Nephron progenitor cell (in vitro differentiated cells): ENCODE measurements around the gene PSMD13.
A peak's percentile ranks its signal among the peaks of the same experiment; 100 is the strongest.
"Not testable (repeated sequence)": the region's sequence is repeated elsewhere in the genome, so short reads cannot be mapped to it uniquely, and the experiment has no call there.

ENCODE experiments used
- DNase-seq: peaks from one replicate; pipeline ENCODE4 v3.0.0; 2021
- H3K27ac Mint-ChIP-seq: 2 replicates; pipeline ENCODE4 v1.8.0; 2021; ENCODE audit warnings: mild to moderate bottlenecking, moderate library complexity, mixed read lengths
- H3K27me3 Mint-ChIP-seq: 2 replicates; pipeline ENCODE4 v1.8.0; 2021; ENCODE audit warnings: mild to moderate bottlenecking, low read depth, mixed read lengths; ENCODE audit not compliant: poor library complexity
- H3K36me3 Mint-ChIP-seq: 2 replicates; pipeline ENCODE4 v1.8.0; 2021; ENCODE audit warnings: low read depth, mixed read lengths
- H3K4me1 Mint-ChIP-seq: 2 replicates; pipeline ENCODE4 v1.8.0; 2021; ENCODE audit warnings: mixed read lengths
- H3K4me3 Mint-ChIP-seq: 2 replicates; pipeline ENCODE4 v1.8.0; 2021; ENCODE audit warnings: mild to moderate bottlenecking, moderate library complexity, mixed read lengths
- H3K9me3 Mint-ChIP-seq: 2 replicates; pipeline ENCODE4 v1.8.0; 2021; ENCODE audit warnings: mild to moderate bottlenecking, moderate library complexity, mixed read lengths
- TF ChIP-seq, protein P1 (sequence below): fragments of 200-600 bp; sonication (generic); IDR thresholded peaks from 2 replicates; pipeline ENCODE4 v1.5.0; 2021; ENCODE audit warnings: antibody characterized with exemption

Gene PSMD13

GRCh38 chr11:215581-216037 lies 21.2 kb upstream of the PSMD13 start:
- Mint-ChIP-seq H3K4me3 (no peak overlapping the region), H3K27ac (peak overlapping the region; percentile 96), H3K9me3 (no peaks in the 10 kb centered on the region), H3K4me1 (peaks cover under 1% of the 10 kb centered on the region), H3K36me3 (peaks cover 29% of the 10 kb centered on the region), H3K27me3 (no peaks in the 10 kb centered on the region)
- DNase-seq = no peak
- TF ChIP-seq, protein P1, sequence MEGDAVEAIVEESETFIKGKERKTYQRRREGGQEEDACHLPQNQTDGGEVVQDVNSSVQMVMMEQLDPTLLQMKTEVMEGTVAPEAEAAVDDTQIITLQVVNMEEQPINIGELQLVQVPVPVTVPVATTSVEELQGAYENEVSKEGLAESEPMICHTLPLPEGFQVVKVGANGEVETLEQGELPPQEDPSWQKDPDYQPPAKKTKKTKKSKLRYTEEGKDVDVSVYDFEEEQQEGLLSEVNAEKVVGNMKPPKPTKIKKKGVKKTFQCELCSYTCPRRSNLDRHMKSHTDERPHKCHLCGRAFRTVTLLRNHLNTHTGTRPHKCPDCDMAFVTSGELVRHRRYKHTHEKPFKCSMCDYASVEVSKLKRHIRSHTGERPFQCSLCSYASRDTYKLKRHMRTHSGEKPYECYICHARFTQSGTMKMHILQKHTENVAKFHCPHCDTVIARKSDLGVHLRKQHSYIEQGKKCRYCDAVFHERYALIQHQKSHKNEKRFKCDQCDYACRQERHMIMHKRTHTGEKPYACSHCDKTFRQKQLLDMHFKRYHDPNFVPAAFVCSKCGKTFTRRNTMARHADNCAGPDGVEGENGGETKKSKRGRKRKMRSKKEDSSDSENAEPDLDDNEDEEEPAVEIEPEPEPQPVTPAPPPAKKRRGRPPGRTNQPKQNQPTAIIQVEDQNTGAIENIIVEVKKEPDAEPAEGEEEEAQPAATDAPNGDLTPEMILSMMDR = no peak

GRCh38 chr11:216081-216974 lies 20.4 kb upstream of the PSMD13 start:
- H3K36me3 Mint-ChIP-seq = peaks cover 26% of the 10 kb centered on the region
- H3K27ac Mint-ChIP-seq = peak overlapping the region; percentile 96
- no peak for DNase-seq

DNA sequence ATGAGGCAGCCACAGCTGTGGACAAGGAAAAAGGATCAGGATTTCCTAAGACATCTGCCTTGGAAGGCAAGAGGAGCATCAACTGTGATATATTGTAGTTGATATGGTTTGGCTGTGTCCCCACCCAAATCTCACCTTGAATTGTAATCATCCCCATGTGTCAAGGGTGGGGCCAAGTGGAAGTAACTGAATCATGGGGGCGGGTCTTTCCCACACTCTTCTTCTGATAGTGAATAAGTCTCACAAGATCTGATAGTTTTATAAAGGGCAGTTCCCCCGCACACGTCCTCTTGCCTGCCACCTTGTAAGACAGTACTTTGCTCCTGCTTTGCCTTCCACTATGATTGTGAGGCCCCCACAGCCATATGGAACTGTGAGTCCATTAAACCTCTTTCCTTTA lies 19.1 kb upstream of the PSMD13 start:
- Mint-ChIP-seq H3K4me3 (no peak overlapping the region), H3K9me3 (no peaks in the 10 kb centered on the region), H3K27me3 (no peaks in the 10 kb centered on the region), H3K27ac (peak overlapping the region; percentile 82), H3K4me1 (no peaks in the 10 kb centered on the region), H3K36me3 (peaks cover 20% of the 10 kb centered on the region)
- DNase-seq = no peak
- TF ChIP-seq, protein P1 = no peak

More at GRCh38 chr11:216081-216974, 20.4 kb upstream of the PSMD13 start:
- TF ChIP-seq, protein P1 = no peak
- H3K4me1 Mint-ChIP-seq = no peaks in the 10 kb centered on the region
- no peaks in the 10 kb centered on the region for H3K27me3 Mint-ChIP-seq
- no peaks in the 10 kb centered on the region for H3K9me3 Mint-ChIP-seq
- no peak overlapping the region for H3K4me3 Mint-ChIP-seq

DNA sequence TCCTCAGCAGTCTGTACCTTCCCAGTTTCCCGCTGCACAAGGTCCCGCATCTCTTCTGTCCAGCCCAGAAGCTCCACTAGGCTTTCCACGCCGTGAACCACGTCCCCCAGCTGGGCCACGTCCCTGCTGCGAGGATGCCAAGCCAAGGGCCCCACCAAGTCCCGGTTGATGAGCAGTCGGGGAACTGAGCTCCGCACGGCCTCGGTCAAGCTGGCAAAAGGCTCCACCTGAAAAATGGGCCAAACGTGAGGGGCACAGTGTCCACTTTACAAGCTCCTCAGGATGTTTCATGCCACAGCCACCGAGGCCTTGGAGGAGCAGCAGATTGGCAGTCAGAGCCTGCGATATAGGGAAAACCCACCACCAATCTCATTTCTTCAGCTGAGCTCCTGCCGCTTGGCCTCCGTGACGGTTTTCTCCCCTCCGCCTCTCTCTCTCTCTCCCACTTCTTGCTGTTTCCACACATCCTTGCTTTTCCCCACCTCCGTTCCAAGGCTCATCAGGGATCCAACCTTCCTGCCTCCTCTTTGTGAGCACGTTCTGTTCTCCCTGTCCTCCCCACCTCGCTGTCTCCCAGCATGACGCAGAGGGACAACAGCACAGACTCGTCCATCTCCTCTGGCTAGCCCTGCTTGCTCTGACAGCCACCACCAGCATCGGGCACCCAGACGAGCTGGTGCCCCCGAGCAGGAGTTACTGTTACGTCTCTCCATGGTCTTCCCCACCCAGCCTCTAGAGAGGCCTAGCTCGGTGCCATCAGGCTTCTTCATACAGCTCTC lies 17.8 kb upstream of the PSMD13 start:
- no peaks in the 10 kb centered on the region for H3K9me3 Mint-ChIP-seq
- no peak for DNase-seq
- H3K36me3 Mint-ChIP-seq = peaks cover 21% of the 10 kb centered on the region
- TF ChIP-seq, protein P1 = no peak
- peak overlapping the region; percentile 86 for H3K27ac Mint-ChIP-seq
- no peaks in the 10 kb centered on the region for H3K27me3 Mint-ChIP-seq
- no peaks in the 10 kb centered on the region for H3K4me1 Mint-ChIP-seq
- no peak overlapping the region for H3K4me3 Mint-ChIP-seq

- H3K27me3 Mint-ChIP-seq, H3K9me3 Mint-ChIP-seq, H3K27ac Mint-ChIP-seq, DNase-seq, H3K4me3 Mint-ChIP-seq, H3K4me1 Mint-ChIP-seq: not testable (repeated sequence)
- peaks cover 25% of the 10 kb centered on the region for H3K36me3 Mint-ChIP-seq
Observed at GRCh38 chr11:220641-221215, 16.0 kb upstream of the PSMD13 start.

DNA sequence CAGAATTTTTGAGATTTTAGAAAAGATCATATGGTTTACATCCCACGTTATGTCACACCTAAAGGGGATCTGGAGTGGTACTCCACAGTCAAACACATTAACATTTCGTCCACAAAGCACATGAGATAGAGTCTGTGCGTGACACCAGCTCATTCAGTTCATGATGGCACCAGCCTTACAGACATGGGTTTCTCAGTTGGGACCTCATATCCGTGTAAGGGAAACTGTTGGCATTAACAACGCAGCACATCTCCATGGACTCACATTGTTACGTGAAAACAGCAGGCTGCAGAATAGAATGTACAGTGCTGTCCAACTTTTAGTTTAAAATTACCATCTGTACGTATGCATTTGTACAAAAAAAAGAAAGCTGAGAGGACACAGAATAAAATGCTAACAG lies 15.2 kb upstream of the PSMD13 start:
- Mint-ChIP-seq H3K4me3 (no peak overlapping the region), H3K27me3 (no peaks in the 10 kb centered on the region), H3K27ac (no peak overlapping the region), H3K4me1 (no peaks in the 10 kb centered on the region), H3K9me3 (no peaks in the 10 kb centered on the region), H3K36me3 (peaks cover 30% of the 10 kb centered on the region)
- TF ChIP-seq, protein P1 = no peak
- DNase-seq = no peak
